ENCODE results near the gene ITGB7.

DNA sequence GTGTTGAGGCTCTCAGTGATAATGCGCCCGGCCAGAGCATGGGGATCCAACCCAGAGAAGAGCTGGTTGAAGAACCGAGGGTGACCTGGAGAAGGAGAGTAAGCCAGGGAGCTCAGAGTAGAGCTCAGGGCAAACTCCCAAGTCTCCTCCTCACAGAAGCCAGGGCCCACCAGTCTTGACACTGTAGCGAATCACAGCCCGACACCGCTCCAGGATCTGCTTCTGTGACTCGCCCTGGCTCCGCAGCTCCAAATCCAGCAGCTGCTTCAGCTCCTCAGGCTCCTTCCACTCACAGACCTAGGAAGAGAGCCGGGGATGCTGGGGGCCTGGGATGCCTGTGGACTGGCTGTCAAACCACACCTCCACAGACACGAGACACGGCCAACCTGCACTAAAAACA, 34.7 kb downstream of the ITGB7 start:
- TF ChIP-seq, protein P1, sequence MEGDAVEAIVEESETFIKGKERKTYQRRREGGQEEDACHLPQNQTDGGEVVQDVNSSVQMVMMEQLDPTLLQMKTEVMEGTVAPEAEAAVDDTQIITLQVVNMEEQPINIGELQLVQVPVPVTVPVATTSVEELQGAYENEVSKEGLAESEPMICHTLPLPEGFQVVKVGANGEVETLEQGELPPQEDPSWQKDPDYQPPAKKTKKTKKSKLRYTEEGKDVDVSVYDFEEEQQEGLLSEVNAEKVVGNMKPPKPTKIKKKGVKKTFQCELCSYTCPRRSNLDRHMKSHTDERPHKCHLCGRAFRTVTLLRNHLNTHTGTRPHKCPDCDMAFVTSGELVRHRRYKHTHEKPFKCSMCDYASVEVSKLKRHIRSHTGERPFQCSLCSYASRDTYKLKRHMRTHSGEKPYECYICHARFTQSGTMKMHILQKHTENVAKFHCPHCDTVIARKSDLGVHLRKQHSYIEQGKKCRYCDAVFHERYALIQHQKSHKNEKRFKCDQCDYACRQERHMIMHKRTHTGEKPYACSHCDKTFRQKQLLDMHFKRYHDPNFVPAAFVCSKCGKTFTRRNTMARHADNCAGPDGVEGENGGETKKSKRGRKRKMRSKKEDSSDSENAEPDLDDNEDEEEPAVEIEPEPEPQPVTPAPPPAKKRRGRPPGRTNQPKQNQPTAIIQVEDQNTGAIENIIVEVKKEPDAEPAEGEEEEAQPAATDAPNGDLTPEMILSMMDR (IDR thresholded peaks at IDR 0.05), result no peak
- no peak for TF ChIP-seq EZH2 (IDR thresholded peaks at IDR 0.05)
